ENCODE measurements around the gene TICAM2. TPM values are rescaled to one million over a fixed set of nuclear protein-coding genes. Genes with fewer than 3 reads are reported as not detected.

The TICAM2 gene
- total and polyA plus RNA-seq, 10 of the 15 experiments (the other 5 are each of a cell fraction or from before 2014, with no cell fraction given), result 0.14 to 7.0 (median 2.9) TPM

- in situ Hi-C loops (cut with MboI), result loop anchor here (25.0 kb wide), 1 partner anchor 1147 kb away; no protein-coding TSS in a partner anchor
- TF ChIP-seq EGR1 (IDR thresholded peaks at IDR 0.05; ENCODE audit: borderline replicate concordance in 1 of 2, low read depth in 2 of 2, low read length in 2 of 2) (no peak), NFIC (IDR thresholded peaks at IDR 0.05; ENCODE audit: low read depth, low read length) (no peak), CREB1 (IDR thresholded peaks at IDR 0.05; ENCODE audit: low read depth) (no peak), NR2C1 (IDR thresholded peaks at IDR 0.05) (no peak), E2F8 (IDR thresholded peaks at IDR 0.05; ENCODE audit: low read depth, partially characterized antibody) (no peak), NRF1 (conservative IDR thresholded peaks at IDR 0.05; ENCODE audit: low read depth, low read length) (no peak), PBX3 (IDR thresholded peaks at IDR 0.05; ENCODE audit: insufficient replicate concordance, low read depth, low read length) (no peak), SMARCA5 (IDR thresholded peaks at IDR 0.05) (no peak), SMC3 (IDR thresholded peaks at IDR 0.05; ENCODE audit: borderline replicate concordance, low read length) (no peak), ETV6 (conservative IDR thresholded peaks at IDR 0.05 in 1 of 2, IDR thresholded peaks at IDR 0.05 in 1 of 2; ENCODE audit: borderline replicate concordance in 1 of 2, low read depth in 1 of 2) (no peak), RELA (IDR thresholded peaks at IDR 0.05; ENCODE audit: borderline replicate concordance, partially characterized antibody) (no peak), NFYA (IDR thresholded peaks at IDR 0.05; ENCODE audit: borderline replicate concordance, low read depth, low read length) (no peak), USF2 (IDR thresholded peaks at IDR 0.05; ENCODE audit: borderline replicate concordance, low read depth, low read length) (no peak)
- BruUV-seq (replicated peaks), result no TSS peak
- H3K4me3 ChIP-seq, result no peak overlapping the region
- no peak for DNase-seq (ENCODE audit: low read depth, low spot score)
- ChIA-PET CTCF (interaction anchor here (0.8 to 2.1 kb wide), 13 partner anchors 9 to 275 kb away, joined by 3 to 10 read pairs (median 4); no protein-coding TSS in a partner anchor), SMC1A (ENCODE audit: uncharacterized antibody, unreplicated experiment) (interaction anchor here (0.5 to 4.0 kb wide), 8 partner anchors 8 to 275 kb away, joined by 3 to 24 read pairs (median 4); partner anchors contain the start of genes FEM1C and TMED7), POLR2A (no interaction called here), RAD21 (ENCODE audit: unreplicated experiment) (interaction anchor here (1.0 to 1.5 kb wide), 5 partner anchors 10 to 275 kb away, joined by 3 to 7 read pairs (median 5); no protein-coding TSS in a partner anchor)
- no peak overlapping the region for H3K27ac ChIP-seq (ENCODE audit: control insufficient read depth, insufficient read depth)
- H2AFZ ChIP-seq (ENCODE audit: control insufficient read depth, low read depth, low read length), result no peak overlapping the region
- no peak for ATAC-seq
- H3K27me3 ChIP-seq (replicated peaks in 1 of 2; ENCODE audit: control insufficient read depth in 2 of 2, insufficient read depth in 2 of 2, low read length in 1 of 2), result no peaks in the 10 kb centered on the region
- 93% methylated on average over 1 of the region's 1 CpG for WGBS (ENCODE audit: insufficient coverage, insufficient replicate concordance, low lambda C conversion rate, missing lambda C conversion rate)
- no peak for FAIRE-seq
- peaks cover 3% of the 10 kb centered on the region; the same call in 2 of the 3 replicates for H3K9me3 ChIP-seq (replicated peaks; ENCODE audit: control insufficient read depth, insufficient read depth, low read length)
- no peak overlapping the region for H3K9ac ChIP-seq (ENCODE audit: control insufficient read depth, insufficient read depth, low read length)
- peaks cover 26% of the 10 kb centered on the region for H3K4me1 ChIP-seq (ENCODE audit: control insufficient read depth, insufficient read depth, low read length)
- peaks cover 0 to 8% of the 10 kb centered on the region in 2 experiments; a peak in 1 of 4 replicates for H3K36me3 ChIP-seq (ENCODE audit: control insufficient read depth in 2 of 2, insufficient read depth in 2 of 2, low read length in 1 of 2)
- peaks cover 7% of the 10 kb centered on the region for H3K79me2 ChIP-seq (ENCODE audit: control insufficient read depth, insufficient read depth, low read length)
- no peaks in the 10 kb centered on the region for H4K20me1 ChIP-seq (ENCODE audit: control insufficient read depth, insufficient read depth)
- no peak overlapping the region for H3K4me2 ChIP-seq (ENCODE audit: control insufficient read depth, insufficient read depth)
- intact Hi-C loops (cut with micrococcal nuclease; ENCODE audit: unreplicated experiment), result no loop called here
Measured at GRCh38 chr5:115584501-115584900, 17.8 kb downstream of the TICAM2 start.

Measured in GM12878 (cell line).